ENCODE data around the gene HNRNPF.
A peak's percentile ranks its signal among the peaks of the same experiment; 100 is the strongest.

HNRNPF gene

DNA sequence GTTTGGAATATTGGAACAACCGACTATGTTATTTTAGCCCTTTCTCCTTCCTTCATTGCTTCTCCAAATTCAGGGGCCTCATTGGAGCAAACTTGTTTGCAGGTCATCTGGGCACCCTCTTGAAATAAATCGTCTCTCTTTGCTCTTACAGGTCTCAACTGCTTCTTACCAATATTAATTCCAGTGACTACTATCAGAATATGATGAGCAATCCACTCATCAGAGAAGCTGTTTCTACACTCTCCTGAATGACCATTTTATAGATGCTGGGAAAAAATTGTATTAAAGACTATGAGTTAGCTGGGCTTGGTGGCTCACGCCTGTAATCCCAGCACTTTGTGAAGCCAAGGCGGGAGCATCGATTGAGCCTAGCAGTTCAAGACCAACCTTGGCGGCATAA, 12.5 kb upstream of the HNRNPF start:
- H2AFZ ChIP-seq (ENCODE audit: low read depth, low read length, severe bottlenecking): peak overlapping the region; percentile 82
- H3F3A ChIP-seq (ENCODE audit: insufficient read depth): peaks cover 49% of the 10 kb centered on the region
- H3K36me3 ChIP-seq (ENCODE audit: low read length): no peaks in the 10 kb centered on the region
- H3K4me3 ChIP-seq (ENCODE audit: insufficient read depth, low read length, poor library complexity, severe bottlenecking): peak overlapping the region; percentile 66
- H3K27ac ChIP-seq (ENCODE audit: low read depth, low read length): peak overlapping the region; percentile 89
- H3K9me3 ChIP-seq (ENCODE audit: insufficient read depth, low read length): no peaks in the 10 kb centered on the region
- H3K27me3 ChIP-seq (ENCODE audit: low read length): no peaks in the 10 kb centered on the region
- H3K9ac ChIP-seq (ENCODE audit: low read length): peak overlapping the region; percentile 78
- no peak for TF ChIP-seq EZH2phosphoT487 (conservative IDR thresholded peaks at IDR 0.05; ENCODE audit: low read length)
- TF ChIP-seq, protein P1, sequence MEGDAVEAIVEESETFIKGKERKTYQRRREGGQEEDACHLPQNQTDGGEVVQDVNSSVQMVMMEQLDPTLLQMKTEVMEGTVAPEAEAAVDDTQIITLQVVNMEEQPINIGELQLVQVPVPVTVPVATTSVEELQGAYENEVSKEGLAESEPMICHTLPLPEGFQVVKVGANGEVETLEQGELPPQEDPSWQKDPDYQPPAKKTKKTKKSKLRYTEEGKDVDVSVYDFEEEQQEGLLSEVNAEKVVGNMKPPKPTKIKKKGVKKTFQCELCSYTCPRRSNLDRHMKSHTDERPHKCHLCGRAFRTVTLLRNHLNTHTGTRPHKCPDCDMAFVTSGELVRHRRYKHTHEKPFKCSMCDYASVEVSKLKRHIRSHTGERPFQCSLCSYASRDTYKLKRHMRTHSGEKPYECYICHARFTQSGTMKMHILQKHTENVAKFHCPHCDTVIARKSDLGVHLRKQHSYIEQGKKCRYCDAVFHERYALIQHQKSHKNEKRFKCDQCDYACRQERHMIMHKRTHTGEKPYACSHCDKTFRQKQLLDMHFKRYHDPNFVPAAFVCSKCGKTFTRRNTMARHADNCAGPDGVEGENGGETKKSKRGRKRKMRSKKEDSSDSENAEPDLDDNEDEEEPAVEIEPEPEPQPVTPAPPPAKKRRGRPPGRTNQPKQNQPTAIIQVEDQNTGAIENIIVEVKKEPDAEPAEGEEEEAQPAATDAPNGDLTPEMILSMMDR (IDR thresholded peaks at IDR 0.05; ENCODE audit: insufficient read depth, low read length, poor library complexity, severe bottlenecking): no peak
- no peaks in the 10 kb centered on the region for H4K20me1 ChIP-seq (ENCODE audit: low read depth, low read length)
- H3K9me2 ChIP-seq (replicated peaks; ENCODE audit: insufficient read depth, low read length): no peaks in the 10 kb centered on the region
- H3K79me2 ChIP-seq (ENCODE audit: insufficient read depth, low read length): no peaks in the 10 kb centered on the region
- peak overlapping the region; percentile 99 for H3K4me2 ChIP-seq (ENCODE audit: low read depth, low read length, poor library complexity, severe bottlenecking)

DNA sequence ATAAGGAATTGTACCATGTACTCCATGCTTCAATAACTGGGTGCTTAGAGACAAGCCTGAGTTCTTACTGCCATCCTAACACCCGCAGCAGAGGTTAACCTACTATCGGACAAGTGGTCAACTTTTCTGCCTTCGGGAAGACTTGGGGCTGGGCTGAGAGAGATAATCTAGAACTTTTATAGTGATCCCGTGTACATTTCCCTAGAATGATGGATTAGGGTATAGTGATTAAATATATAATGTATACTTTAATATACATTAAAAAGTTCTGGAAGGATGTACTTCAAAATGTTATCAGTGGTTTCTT, 12.2 kb upstream of the HNRNPF start:
- Histone ChIP-seq H3K79me2 (ENCODE audit: insufficient read depth, low read length) (no peaks in the 10 kb centered on the region), H3K9ac (ENCODE audit: low read length) (peak overlapping the region; percentile 78), H3K4me3 (ENCODE audit: insufficient read depth, low read length, poor library complexity, severe bottlenecking) (peak overlapping the region; percentile 66), H3K36me3 (ENCODE audit: low read length) (no peaks in the 10 kb centered on the region), H3F3A (ENCODE audit: insufficient read depth) (peaks cover 49% of the 10 kb centered on the region), H3K9me2 (replicated peaks; ENCODE audit: insufficient read depth, low read length) (no peaks in the 10 kb centered on the region), H3K27me3 (ENCODE audit: low read length) (no peaks in the 10 kb centered on the region), H3K27ac (ENCODE audit: low read depth, low read length) (peak overlapping the region; percentile 89), H3K9me3 (ENCODE audit: insufficient read depth, low read length) (no peaks in the 10 kb centered on the region), H2AFZ (ENCODE audit: low read depth, low read length, severe bottlenecking) (peak overlapping the region; percentile 82), H3K4me2 (ENCODE audit: low read depth, low read length, poor library complexity, severe bottlenecking) (peak overlapping the region; percentile 99), H4K20me1 (ENCODE audit: low read depth, low read length) (no peaks in the 10 kb centered on the region)
- no peak for TF ChIP-seq EZH2phosphoT487 (conservative IDR thresholded peaks at IDR 0.05; ENCODE audit: low read length)
- TF ChIP-seq, protein P1 (IDR thresholded peaks at IDR 0.05; ENCODE audit: insufficient read depth, low read length, poor library complexity, severe bottlenecking): no peak

DNA sequence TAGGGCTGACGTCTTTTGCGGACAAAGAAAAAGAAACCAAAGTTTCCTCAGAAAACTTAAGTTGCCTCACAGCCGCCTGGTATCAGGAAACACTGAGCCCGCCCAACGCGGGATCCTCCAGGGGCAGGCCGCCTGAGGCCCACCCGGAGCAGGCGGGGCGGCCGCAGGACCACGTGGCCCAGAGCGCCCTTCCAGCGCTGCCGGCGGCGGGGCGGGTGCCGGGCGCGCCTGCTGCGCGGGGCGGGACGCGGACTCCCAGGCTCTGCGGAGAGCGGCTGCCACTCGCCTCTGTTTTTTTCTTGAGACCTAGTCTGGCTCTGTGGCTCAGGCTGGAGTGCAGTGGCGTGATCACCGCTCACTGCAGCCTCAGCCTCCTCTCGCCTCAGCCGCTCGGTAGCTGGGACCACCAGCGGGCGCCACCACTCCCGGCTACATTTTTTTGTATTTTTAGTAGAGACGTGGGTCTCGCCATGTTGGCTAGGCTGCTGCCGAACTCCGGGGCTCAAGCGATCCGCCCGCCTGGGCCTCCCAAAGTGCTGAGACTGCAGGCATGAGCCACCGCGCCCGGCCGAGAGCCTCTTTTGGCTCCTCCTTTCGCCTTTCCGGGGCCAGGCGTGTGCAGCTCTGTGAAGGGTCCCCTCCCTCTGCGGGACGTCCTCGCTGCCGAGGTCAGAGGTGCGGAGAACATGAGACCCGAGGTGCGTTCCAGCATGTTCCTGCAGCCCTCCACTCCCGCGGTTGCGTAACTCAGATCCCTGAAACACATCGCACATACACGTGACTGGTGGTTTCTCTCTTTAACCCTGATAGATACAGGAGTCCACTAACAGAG, 11.6 kb upstream of the HNRNPF start:
- Histone ChIP-seq H3F3A (ENCODE audit: insufficient read depth) (peaks cover 49% of the 10 kb centered on the region), H3K9ac (ENCODE audit: low read length) (peak overlapping the region; percentile 78), H3K4me2 (ENCODE audit: low read depth, low read length, poor library complexity, severe bottlenecking) (peak overlapping the region; percentile 99), H4K20me1 (ENCODE audit: low read depth, low read length) (no peaks in the 10 kb centered on the region), H3K9me3 (ENCODE audit: insufficient read depth, low read length) (no peaks in the 10 kb centered on the region), H3K27me3 (ENCODE audit: low read length) (no peaks in the 10 kb centered on the region), H3K27ac (ENCODE audit: low read depth, low read length) (peak overlapping the region; percentile 89), H3K4me3 (ENCODE audit: insufficient read depth, low read length, poor library complexity, severe bottlenecking) (peak overlapping the region; percentile 66), H3K9me2 (replicated peaks; ENCODE audit: insufficient read depth, low read length) (no peaks in the 10 kb centered on the region), H3K36me3 (ENCODE audit: low read length) (no peaks in the 10 kb centered on the region), H2AFZ (ENCODE audit: low read depth, low read length, severe bottlenecking) (peak overlapping the region; percentile 82), H3K79me2 (ENCODE audit: insufficient read depth, low read length) (no peaks in the 10 kb centered on the region)
- TF ChIP-seq, protein P1 (IDR thresholded peaks at IDR 0.05; ENCODE audit: insufficient read depth, low read length, poor library complexity, severe bottlenecking): no peak
- TF ChIP-seq EZH2phosphoT487 (conservative IDR thresholded peaks at IDR 0.05; ENCODE audit: low read length): no peak
